Epithelial cell of proximal tubule (primary cell): Measurements from ENCODE around the gene RPS17. TPM values are rescaled to one million over a fixed set of nuclear protein-coding genes. Genes with fewer than 3 reads are reported as not detected.
"Not testable (repeated sequence)": the region's sequence is repeated elsewhere in the genome, so short reads cannot be mapped to it uniquely, and the experiment has no call there.

ENCODE experiments used
- DNase-seq: peaks from one replicate; pipeline ENCODE4 v3.0.0-alpha.2; 2011; ENCODE audit warnings: low read depth
- H3K4me3 ChIP-seq: 2 replicates; pipeline ENCODE4 v1.5.1; 2011; ENCODE audit warnings: low read depth, mild to moderate bottlenecking, low read length
- CTCF ChIP-seq: conservative IDR thresholded peaks from 2 replicates; pipeline ENCODE4 v1.5.1; 2012; ENCODE audit warnings: low read depth, mild to moderate bottlenecking, low read length
- total RNA-seq: library from RNA; depleted of rRNA; stranded (reverse); fragments of >200 nt; gene quantifications from 2 replicates; pipeline ENCODE4 v1.2.3, GENCODE V29; 2015

The RPS17 gene
- total RNA-seq, 1 donor from 2014 or later: 4,952 TPM

GRCh38 chr15:82502700-82503339 is 37.4 kb downstream of the RPS17 start:
- not testable (repeated sequence) for H3K4me3 ChIP-seq, DNase-seq
- peak; percentile 9 for TF ChIP-seq CTCF

GRCh38 chr15:82500772-82501171 is 39.5 kb downstream of the RPS17 start:
- DNase-seq: not testable (repeated sequence)

GRCh38 chr15:82497978-82498377 is 42.3 kb downstream of the RPS17 start:
- DNase-seq, H3K4me3 ChIP-seq: not testable (repeated sequence)

More at GRCh38 chr15:82500772-82501171, 39.5 kb downstream of the RPS17 start:
- H3K4me3 ChIP-seq: not testable (repeated sequence)

- TF ChIP-seq CTCF: peak; percentile 13
- not testable (repeated sequence) for DNase-seq, H3K4me3 ChIP-seq
These were observed 52.0 kb downstream of the RPS17 start for GRCh38 chr15:82488250-82488649.

GRCh38 chr15:82487045-82487444 is 53.2 kb downstream of the RPS17 start:
- H3K4me3 ChIP-seq, DNase-seq: not testable (repeated sequence)

Other genes starting within 250 kb of the RPS17 start
- 0.65 and 1.2 TPM in 2 replicates for gene GOLGA6L10, start 191.0 kb downstream of the RPS17 start, total RNA-seq
- 0.72 and 2.5 TPM in 2 replicates for gene GOLGA6L9, start 110.6 kb downstream of the RPS17 start, total RNA-seq
- 0.35 and 0.43 TPM in 2 replicates for gene CPEB1, start 106.9 kb upstream of the RPS17 start, total RNA-seq
- under 0.01 and 0.07 TPM in 2 replicates for gene AP3B2, start 169.4 kb upstream of the RPS17 start, total RNA-seq